Neural progenitor cell (in vitro differentiated cells): ENCODE measurements around the gene GPD1L. TPM values are rescaled to one million over a fixed set of nuclear protein-coding genes. Genes with fewer than 3 reads are reported as not detected.

Experiments
- DNase-seq: peaks from one replicate; pipeline ENCODE4 v3.0.0-alpha.2; 2016; ENCODE audit warnings: low spot score
- H2AFZ ChIP-seq: fragments of 200-600 bp; sonication (generic); replicated peaks from 2 replicates; pipeline ENCODE4 v1.6.1; 2016; ENCODE audit warnings: antibody characterized with exemption
- H3F3A ChIP-seq: fragments of 200-600 bp; sonication (generic); 2 replicates; pipeline ENCODE4 v1.6.1; 2016; ENCODE audit warnings: antibody characterized with exemption, low read depth
- H3K27ac ChIP-seq: fragments of 200-600 bp; sonication (generic); 2 replicates; pipeline ENCODE4 v1.5.1; 2016; ENCODE audit warnings: mild to moderate bottlenecking
- H3K27me3 ChIP-seq: fragments of 200-600 bp; sonication (generic); 2 replicates; pipeline ENCODE4 v1.6.1; 2016; ENCODE audit warnings: mild to moderate bottlenecking, moderate library complexity
- H3K36me3 ChIP-seq: fragments of 200-600 bp; sonication (generic); 2 replicates; pipeline ENCODE4 v1.5.1; 2016
- H3K4me1 ChIP-seq: fragments of 200-600 bp; sonication (generic); 2 replicates; pipeline ENCODE4 v1.6.1; 2016; ENCODE audit warnings: mixed run types
- H3K4me2 ChIP-seq: fragments of 200-600 bp; sonication (generic); 2 replicates; pipeline ENCODE4 v1.6.1; 2016
- H3K4me3 ChIP-seq: fragments of 200-600 bp; sonication (generic); 2 replicates; pipeline ENCODE4 v1.5.1; 2016
- H3K79me2 ChIP-seq: fragments of 200-600 bp; sonication (generic); 2 replicates; pipeline ENCODE4 v1.6.1; 2016; ENCODE audit warnings: low read depth
- H3K9ac ChIP-seq: fragments of 200-600 bp; sonication (generic); 2 replicates; pipeline ENCODE4 v1.6.1; 2016
- H3K9me3 ChIP-seq: fragments of 200-600 bp; sonication (generic); 2 replicates; pipeline ENCODE4 v1.5.1; 2016; ENCODE audit warnings: low read depth
- H4K20me1 ChIP-seq: fragments of 200-600 bp; sonication (generic); 2 replicates; pipeline ENCODE4 v1.6.1; 2016; ENCODE audit warnings: low read depth
- H3K27ac Mint-ChIP-seq: 3 replicates; pipeline ENCODE4 v1.8.0; 2021; ENCODE audit warnings: mixed read lengths
- H3K27me3 Mint-ChIP-seq: 2 replicates; pipeline ENCODE4 v1.8.0; 2022; ENCODE audit warnings: low read depth, mild to moderate bottlenecking, inconsistent platforms, moderate library complexity, mixed read lengths; ENCODE audit not compliant: insufficient read depth
- H3K36me3 Mint-ChIP-seq: 3 replicates; pipeline ENCODE4 v1.8.0; 2021; ENCODE audit warnings: mixed read lengths
- H3K4me1 Mint-ChIP-seq: 3 replicates; pipeline ENCODE4 v1.8.0; 2021; ENCODE audit warnings: mixed read lengths
- H3K4me3 Mint-ChIP-seq: 3 replicates; pipeline ENCODE4 v1.8.0; 2021; ENCODE audit warnings: mild to moderate bottlenecking, moderate library complexity, mixed read lengths
- H3K9me3 Mint-ChIP-seq: 3 replicates; pipeline ENCODE4 v1.8.0; 2020; ENCODE audit warnings: mixed read lengths
- EZH2 ChIP-seq: fragments of 200-600 bp; sonication (generic); IDR thresholded peaks from 2 replicates; pipeline ENCODE4 v1.6.1; 2017; ENCODE audit warnings: antibody characterized with exemption, mild to moderate bottlenecking, moderate library complexity
- EZH2phosphoT487 ChIP-seq: fragments of 200-600 bp; sonication (generic); IDR thresholded peaks from 2 replicates; pipeline ENCODE4 v1.6.1; 2017; ENCODE audit warnings: antibody characterized with exemption
- total RNA-seq: library from RNA; depleted of rRNA; stranded (reverse); fragments of >200 nt; gene quantifications from 2 replicates; pipeline ENCODE4 v1.2.3, GENCODE V29; 2015; ENCODE audit warnings: low replicate concordance
- TF ChIP-seq, protein P1 (sequence below): fragments of 200-600 bp; sonication (generic); IDR thresholded peaks from 2 replicates; pipeline ENCODE4 v1.5.1; 2017; ENCODE audit warnings: antibody characterized with exemption, mild to moderate bottlenecking

Gene GPD1L
- total RNA-seq, 1 donor from 2014 or later: 5.6 TPM

DNA sequence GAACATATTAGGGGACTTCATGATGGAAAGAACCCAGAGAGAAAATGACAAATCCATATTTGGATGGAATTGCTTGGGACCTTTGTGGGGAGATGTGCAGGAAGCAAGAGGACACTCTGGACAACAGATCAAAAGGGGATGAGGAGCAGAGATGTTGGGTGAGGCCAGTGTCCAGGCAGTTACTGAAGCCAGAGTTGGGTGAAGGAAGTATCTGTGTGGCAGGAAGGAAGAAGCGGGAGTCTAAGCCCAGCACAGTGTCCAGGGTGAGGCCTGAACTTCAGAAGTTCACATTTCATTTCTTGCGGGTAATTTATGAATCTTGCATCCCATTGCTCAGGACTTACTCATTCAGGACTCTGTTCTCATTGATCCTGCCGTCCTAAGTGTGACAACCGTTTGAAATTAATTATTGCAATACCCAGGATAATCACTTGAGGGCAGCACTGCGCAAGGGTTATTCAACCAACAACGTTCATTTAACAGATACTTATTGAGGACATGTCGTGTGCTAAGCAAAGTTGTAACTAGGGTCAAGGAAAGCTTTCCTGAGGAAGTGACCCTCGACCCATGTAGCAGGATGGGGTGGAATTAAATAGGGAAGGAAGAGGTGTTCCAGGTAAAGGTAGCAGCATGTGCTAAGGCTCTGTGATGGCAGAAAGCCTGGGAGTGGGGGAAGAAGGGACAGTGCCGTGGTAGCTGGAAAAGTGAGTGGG lies 70.7 kb downstream of the GPD1L start:
- Mint-ChIP-seq H3K4me3 (no peak overlapping the region), H3K27me3 (peaks cover 3% of the 10 kb centered on the region), H3K36me3 (no peaks in the 10 kb centered on the region), H3K9me3 (peaks cover 5% of the 10 kb centered on the region), H3K27ac (no peak overlapping the region), H3K4me1 (peaks cover 9% of the 10 kb centered on the region)
- H3F3A ChIP-seq: no peaks in the 10 kb centered on the region
- no peaks in the 10 kb centered on the region for H3K9me3 ChIP-seq
- H3K4me3 ChIP-seq: no peak overlapping the region
- no peak overlapping the region for H2AFZ ChIP-seq
- peak; percentile 64 for DNase-seq
- H3K27ac ChIP-seq: no peak overlapping the region
- no peak for TF ChIP-seq EZH2phosphoT487
- TF ChIP-seq, protein P1, sequence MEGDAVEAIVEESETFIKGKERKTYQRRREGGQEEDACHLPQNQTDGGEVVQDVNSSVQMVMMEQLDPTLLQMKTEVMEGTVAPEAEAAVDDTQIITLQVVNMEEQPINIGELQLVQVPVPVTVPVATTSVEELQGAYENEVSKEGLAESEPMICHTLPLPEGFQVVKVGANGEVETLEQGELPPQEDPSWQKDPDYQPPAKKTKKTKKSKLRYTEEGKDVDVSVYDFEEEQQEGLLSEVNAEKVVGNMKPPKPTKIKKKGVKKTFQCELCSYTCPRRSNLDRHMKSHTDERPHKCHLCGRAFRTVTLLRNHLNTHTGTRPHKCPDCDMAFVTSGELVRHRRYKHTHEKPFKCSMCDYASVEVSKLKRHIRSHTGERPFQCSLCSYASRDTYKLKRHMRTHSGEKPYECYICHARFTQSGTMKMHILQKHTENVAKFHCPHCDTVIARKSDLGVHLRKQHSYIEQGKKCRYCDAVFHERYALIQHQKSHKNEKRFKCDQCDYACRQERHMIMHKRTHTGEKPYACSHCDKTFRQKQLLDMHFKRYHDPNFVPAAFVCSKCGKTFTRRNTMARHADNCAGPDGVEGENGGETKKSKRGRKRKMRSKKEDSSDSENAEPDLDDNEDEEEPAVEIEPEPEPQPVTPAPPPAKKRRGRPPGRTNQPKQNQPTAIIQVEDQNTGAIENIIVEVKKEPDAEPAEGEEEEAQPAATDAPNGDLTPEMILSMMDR: peak; percentile 74
- no peaks in the 10 kb centered on the region for H3K36me3 ChIP-seq
- no peaks in the 10 kb centered on the region for H3K4me1 ChIP-seq
- H4K20me1 ChIP-seq: no peaks in the 10 kb centered on the region
- peaks cover 6% of the 10 kb centered on the region for H3K27me3 ChIP-seq
- H3K9ac ChIP-seq: no peak overlapping the region
- H3K4me2 ChIP-seq: no peak overlapping the region
- no peaks in the 10 kb centered on the region for H3K79me2 ChIP-seq

DNA sequence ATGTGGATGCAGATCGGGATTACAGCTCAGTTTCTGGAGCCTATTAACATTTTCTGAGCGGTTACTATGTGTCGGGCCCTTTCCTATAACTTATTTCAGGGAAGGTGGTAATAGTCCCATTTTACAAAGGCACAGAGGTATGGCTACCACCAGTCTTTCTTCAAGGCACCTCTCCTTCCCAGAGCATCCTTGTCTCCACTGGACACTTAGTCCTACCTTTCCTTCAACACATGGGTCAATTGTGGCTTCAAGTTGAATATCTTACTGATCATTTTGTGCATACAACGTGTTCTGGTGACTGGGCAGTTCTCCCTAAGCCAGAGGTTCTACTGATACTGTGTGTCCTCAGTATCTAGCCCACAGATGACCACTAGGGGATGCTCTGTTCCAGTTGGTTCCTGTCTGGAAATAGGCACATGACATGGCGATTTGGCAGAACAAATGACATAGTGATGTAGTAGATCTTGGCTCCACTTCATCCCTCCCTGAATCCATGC lies 71.3 kb downstream of the GPD1L start:
- no peak overlapping the region for H2AFZ ChIP-seq
- no peaks in the 10 kb centered on the region for H3K9me3 ChIP-seq
- no peak overlapping the region for H3K4me3 Mint-ChIP-seq
- no peak overlapping the region for H3K4me2 ChIP-seq
- no peak overlapping the region for H3K27ac Mint-ChIP-seq
- no peak overlapping the region for H3K9ac ChIP-seq
- H3K36me3 ChIP-seq: no peaks in the 10 kb centered on the region
- H3K4me1 ChIP-seq: no peaks in the 10 kb centered on the region
- H3K9me3 Mint-ChIP-seq: peaks cover 2% of the 10 kb centered on the region
- no peaks in the 10 kb centered on the region for H3K36me3 Mint-ChIP-seq
- peaks cover 3% of the 10 kb centered on the region for H3K27me3 Mint-ChIP-seq
- H4K20me1 ChIP-seq: no peaks in the 10 kb centered on the region
- DNase-seq: peak; percentile 87
- H3K27me3 ChIP-seq: peaks cover 6% of the 10 kb centered on the region
- peaks cover 9% of the 10 kb centered on the region for H3K4me1 Mint-ChIP-seq
- no peaks in the 10 kb centered on the region for H3F3A ChIP-seq
- H3K79me2 ChIP-seq: no peaks in the 10 kb centered on the region
- H3K4me3 ChIP-seq: no peak overlapping the region
- H3K27ac ChIP-seq: no peak overlapping the region
- no peak for TF ChIP-seq EZH2phosphoT487
- no peak for TF ChIP-seq EZH2
- TF ChIP-seq, protein P1: peak; percentile 82

DNA sequence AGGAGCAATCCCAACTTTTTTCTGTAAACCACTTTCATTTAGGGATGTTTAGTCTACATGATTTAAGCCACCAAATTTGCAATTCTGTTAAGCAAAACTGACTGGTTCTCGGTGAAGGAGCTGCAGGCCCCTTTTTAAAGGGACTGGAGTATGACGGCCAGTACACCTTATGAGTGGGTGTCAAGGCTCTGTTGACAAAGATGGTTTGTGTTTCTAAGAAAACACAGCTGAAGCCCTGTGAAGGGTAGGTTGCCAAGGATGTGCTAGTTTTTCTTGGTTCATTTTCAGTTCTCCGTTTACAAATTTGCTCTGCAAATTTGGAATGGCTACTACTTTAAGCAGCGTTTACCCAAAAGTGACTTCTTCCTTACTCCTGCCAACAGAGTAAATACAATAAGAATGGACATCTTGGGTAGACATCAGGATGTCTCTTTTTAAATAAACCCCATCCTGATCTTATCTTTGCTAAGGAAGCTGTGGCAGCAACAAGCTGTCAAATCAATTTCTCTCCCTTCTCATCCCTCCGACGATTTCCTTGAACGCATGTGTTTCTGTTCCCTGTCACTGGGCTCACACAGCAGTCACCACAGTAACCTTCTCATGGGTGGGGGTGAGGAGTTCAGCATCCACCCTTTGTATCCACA lies 73.8 kb downstream of the GPD1L start:
- Histone ChIP-seq H3K27me3 (peaks cover 6% of the 10 kb centered on the region), H3K9ac (no peak overlapping the region), H2AFZ (no peak overlapping the region), H3K4me1 (no peaks in the 10 kb centered on the region), H3K27ac (no peak overlapping the region), H3K36me3 (no peaks in the 10 kb centered on the region), H3K4me2 (no peak overlapping the region), H3K4me3 (no peak overlapping the region), H3F3A (no peaks in the 10 kb centered on the region), H4K20me1 (no peaks in the 10 kb centered on the region), H3K9me3 (no peaks in the 10 kb centered on the region), H3K79me2 (no peaks in the 10 kb centered on the region)
- DNase-seq: no peak
- no peaks in the 10 kb centered on the region for H3K9me3 Mint-ChIP-seq
- no peaks in the 10 kb centered on the region for H3K36me3 Mint-ChIP-seq
- H3K27me3 Mint-ChIP-seq: peaks cover 3% of the 10 kb centered on the region
- no peak overlapping the region for H3K4me3 Mint-ChIP-seq
- TF ChIP-seq EZH2: no peak
- TF ChIP-seq, protein P1: no peak
- TF ChIP-seq EZH2phosphoT487: no peak
- H3K27ac Mint-ChIP-seq: peak overlapping the region; percentile 57
- H3K4me1 Mint-ChIP-seq: peaks cover 9% of the 10 kb centered on the region
